SK-N-SH (cell line): ENCODE data around the gene ECPAS.

Experiments used
- EP300 ChIP-seq, 2 experiments: IDR thresholded peaks; 2 replicates each; pipeline versions ENCODE4 v1.4.0 to v1.6.1; 2012; ENCODE audit warnings: borderline replicate concordance in 1 of 2, low read depth in 1 of 2, low read length in 1 of 2
- GABPA ChIP-seq: IDR thresholded peaks from 2 replicates; pipeline ENCODE4 v1.4.0; 2012; ENCODE audit warnings: low read depth, mild to moderate bottlenecking
- MAX ChIP-seq: IDR thresholded peaks from 2 replicates; pipeline ENCODE4 v1.4.0; 2012; ENCODE audit warnings: low read depth
- PBX3 ChIP-seq: IDR thresholded peaks from 2 replicates; pipeline ENCODE4; 2012
- POLR2AphosphoS5 ChIP-seq: IDR thresholded peaks from 2 replicates; pipeline ENCODE4 v1.6.1; 2012; ENCODE audit warnings: low read depth, low read length
- RAD21 ChIP-seq: IDR thresholded peaks from 2 replicates; pipeline ENCODE4 v1.6.1; 2012; ENCODE audit warnings: mild to moderate bottlenecking, low read length
- RFX5 ChIP-seq: IDR thresholded peaks from 2 replicates; pipeline ENCODE4 v1.6.1; 2012; ENCODE audit warnings: mild to moderate bottlenecking, improper control_type of control experiment, low read length
- TAF1 ChIP-seq: IDR thresholded peaks from 2 replicates; pipeline ENCODE4 v1.6.1; 2012; ENCODE audit warnings: low read depth, mild to moderate bottlenecking, low read length, moderate library complexity, borderline replicate concordance
- YY1 ChIP-seq: IDR thresholded peaks from 2 replicates; pipeline ENCODE4 v1.4.0; 2012; ENCODE audit warnings: low read depth, mild to moderate bottlenecking
- TF ChIP-seq, protein P1 (sequence below): fragments of 200-600 bp; sonication (generic); IDR thresholded peaks from 2 replicates; pipeline ENCODE4 v1.6.1; 2017; ENCODE audit warnings: antibody characterized with exemption, mild to moderate bottlenecking, moderate library complexity
- TF ChIP-seq, protein P2 (sequence below): IDR thresholded peaks from 2 replicates; pipeline ENCODE4 v1.6.1; 2012; ENCODE audit warnings: mild to moderate bottlenecking, low read depth, low read length, moderate library complexity

- TF ChIP-seq, protein P1, sequence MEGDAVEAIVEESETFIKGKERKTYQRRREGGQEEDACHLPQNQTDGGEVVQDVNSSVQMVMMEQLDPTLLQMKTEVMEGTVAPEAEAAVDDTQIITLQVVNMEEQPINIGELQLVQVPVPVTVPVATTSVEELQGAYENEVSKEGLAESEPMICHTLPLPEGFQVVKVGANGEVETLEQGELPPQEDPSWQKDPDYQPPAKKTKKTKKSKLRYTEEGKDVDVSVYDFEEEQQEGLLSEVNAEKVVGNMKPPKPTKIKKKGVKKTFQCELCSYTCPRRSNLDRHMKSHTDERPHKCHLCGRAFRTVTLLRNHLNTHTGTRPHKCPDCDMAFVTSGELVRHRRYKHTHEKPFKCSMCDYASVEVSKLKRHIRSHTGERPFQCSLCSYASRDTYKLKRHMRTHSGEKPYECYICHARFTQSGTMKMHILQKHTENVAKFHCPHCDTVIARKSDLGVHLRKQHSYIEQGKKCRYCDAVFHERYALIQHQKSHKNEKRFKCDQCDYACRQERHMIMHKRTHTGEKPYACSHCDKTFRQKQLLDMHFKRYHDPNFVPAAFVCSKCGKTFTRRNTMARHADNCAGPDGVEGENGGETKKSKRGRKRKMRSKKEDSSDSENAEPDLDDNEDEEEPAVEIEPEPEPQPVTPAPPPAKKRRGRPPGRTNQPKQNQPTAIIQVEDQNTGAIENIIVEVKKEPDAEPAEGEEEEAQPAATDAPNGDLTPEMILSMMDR, result no peak
- no peak for TF ChIP-seq EP300 (IDR thresholded peaks at IDR 0.05; ENCODE audit: borderline replicate concordance in 1 of 2, low read depth in 1 of 2, low read length in 1 of 2)
- TF ChIP-seq MAX, result no peak
- TF ChIP-seq PBX3, result no peak
- TF ChIP-seq RAD21, result no peak
- no peak for TF ChIP-seq TAF1
- TF ChIP-seq YY1, result no peak
- TF ChIP-seq RFX5, result no peak
- no peak for TF ChIP-seq POLR2AphosphoS5
- no peak for TF ChIP-seq GABPA
- TF ChIP-seq, protein P2, sequence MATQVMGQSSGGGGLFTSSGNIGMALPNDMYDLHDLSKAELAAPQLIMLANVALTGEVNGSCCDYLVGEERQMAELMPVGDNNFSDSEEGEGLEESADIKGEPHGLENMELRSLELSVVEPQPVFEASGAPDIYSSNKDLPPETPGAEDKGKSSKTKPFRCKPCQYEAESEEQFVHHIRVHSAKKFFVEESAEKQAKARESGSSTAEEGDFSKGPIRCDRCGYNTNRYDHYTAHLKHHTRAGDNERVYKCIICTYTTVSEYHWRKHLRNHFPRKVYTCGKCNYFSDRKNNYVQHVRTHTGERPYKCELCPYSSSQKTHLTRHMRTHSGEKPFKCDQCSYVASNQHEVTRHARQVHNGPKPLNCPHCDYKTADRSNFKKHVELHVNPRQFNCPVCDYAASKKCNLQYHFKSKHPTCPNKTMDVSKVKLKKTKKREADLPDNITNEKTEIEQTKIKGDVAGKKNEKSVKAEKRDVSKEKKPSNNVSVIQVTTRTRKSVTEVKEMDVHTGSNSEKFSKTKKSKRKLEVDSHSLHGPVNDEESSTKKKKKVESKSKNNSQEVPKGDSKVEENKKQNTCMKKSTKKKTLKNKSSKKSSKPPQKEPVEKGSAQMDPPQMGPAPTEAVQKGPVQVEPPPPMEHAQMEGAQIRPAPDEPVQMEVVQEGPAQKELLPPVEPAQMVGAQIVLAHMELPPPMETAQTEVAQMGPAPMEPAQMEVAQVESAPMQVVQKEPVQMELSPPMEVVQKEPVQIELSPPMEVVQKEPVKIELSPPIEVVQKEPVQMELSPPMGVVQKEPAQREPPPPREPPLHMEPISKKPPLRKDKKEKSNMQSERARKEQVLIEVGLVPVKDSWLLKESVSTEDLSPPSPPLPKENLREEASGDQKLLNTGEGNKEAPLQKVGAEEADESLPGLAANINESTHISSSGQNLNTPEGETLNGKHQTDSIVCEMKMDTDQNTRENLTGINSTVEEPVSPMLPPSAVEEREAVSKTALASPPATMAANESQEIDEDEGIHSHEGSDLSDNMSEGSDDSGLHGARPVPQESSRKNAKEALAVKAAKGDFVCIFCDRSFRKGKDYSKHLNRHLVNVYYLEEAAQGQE, result no peak
Observed at GRCh38 chr9:111533099-111533790, 49.1 kb upstream of the ECPAS start.
